SH-SY5Y (cell line): ENCODE results near the gene CCND2.

Experiments
- GATA2 ChIP-seq: IDR thresholded peaks from 2 replicates; pipeline ENCODE4 v1.6.1; 2011; ENCODE audit warnings: mild to moderate bottlenecking, low read depth, low read length
- GATA3 ChIP-seq: IDR thresholded peaks from 2 replicates; pipeline ENCODE4 v1.6.1; 2011; ENCODE audit warnings: low read depth, mild to moderate bottlenecking, low read length, moderate library complexity

The CCND2 gene

DNA sequence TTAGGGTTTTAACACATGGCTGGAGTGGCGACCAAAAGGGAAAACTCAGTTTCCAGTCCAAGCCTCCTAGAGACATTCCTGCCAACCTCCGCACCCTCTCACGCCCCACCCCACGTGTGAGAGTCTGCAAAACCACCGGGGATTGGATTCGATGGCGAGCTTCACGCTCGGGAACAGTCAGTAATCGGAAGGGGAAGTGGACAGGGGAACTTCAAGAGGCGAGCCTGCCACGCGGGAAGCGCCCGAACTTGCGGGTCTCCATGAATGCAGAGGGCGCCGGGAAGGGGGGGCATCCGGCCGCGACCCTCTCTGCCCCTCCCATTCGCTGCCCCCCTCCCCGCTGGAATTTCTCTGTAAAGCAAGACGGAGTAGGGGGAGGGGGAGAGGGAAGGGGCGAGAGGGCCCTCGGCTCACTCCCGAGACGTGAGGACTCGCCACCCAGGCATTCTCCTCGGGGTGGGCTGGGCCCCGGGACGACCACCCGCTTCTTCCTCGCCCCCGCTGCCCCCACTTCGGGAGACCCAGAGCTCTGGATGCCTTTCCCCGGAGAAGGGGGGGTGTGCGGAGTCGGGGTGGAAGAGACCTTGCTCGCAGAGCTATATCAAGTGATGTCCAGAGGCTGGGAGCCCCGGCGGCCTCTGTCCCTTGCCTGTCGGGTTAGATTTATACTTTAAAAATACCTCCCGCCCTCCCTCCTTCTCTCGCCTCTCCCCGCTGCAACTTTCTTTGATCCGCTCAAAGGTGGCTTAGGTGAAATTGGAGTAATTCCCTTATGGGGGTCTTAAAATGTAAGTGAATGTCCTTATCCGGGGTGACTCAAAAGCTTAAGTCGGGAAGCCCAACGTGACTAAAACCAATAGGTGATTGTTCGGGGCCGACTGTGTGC is 2.5 kb upstream of the CCND2 start:
- TF ChIP-seq GATA3 (no peak), GATA2 (no peak)

DNA sequence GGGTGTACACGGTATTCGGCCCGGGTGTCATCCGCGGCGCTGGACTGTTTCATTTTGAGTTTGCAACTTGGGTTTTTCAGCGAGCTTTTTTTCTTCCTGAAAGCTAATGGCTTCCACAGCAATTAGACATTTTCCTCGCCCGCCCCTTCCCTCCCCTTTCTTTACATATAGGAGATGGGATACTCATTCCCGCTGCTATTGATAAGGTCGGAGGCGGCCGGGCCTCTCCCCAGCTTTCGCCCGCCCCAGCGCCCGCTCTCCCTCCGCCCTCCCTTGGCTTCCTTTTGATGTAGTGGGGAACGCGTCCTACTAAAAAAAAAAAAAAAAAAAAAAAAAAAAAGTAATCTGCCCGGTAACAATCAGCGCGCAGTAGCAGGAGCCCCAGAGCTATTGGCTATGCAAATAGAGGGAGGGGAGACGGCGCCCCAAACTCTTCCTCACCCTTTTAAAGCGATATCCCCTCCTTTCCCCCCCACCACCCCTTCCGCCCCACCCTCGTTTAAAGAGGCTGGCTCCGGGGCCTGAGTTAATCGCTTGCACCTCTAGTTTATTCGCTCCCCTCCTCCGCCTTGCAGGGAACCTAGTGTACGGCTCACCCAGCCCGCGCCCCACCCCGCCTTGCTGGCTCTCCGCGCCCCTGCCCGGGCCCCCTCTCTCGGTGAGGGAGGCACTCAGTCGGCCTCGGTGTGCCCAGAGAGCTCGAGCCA is 1.7 kb upstream of the CCND2 start:
- no peak for TF ChIP-seq GATA2
- no peak for TF ChIP-seq GATA3

- TF ChIP-seq GATA3 (no peak), GATA2 (no peak)
Observed at GRCh38 chr12:4272424-4273272, 914 bp upstream of the CCND2 start.

DNA sequence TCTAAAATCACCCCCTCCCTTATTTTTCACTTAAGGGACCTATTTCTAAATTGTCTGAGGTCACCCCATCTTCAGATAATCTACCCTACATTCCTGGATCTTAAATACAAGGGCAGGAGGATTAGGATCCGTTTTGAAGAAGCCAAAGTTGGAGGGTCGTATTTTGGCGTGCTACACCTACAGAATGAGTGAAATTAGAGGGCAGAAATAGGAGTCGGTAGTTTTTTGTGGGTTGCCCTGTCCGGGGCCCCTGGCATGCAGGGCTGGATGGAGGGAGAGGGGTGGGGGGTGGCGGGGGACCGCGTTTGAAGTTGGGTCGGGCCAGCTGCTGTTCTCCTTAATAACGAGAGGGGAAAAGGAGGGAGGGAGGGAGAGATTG is 300 bp upstream of the CCND2 start:
- TF ChIP-seq GATA2 (no peak), GATA3 (no peak)

GRCh38 chr12:4274396-4275015 is 944 bp downstream of the CCND2 start:
- TF ChIP-seq GATA2: no peak

- TF ChIP-seq GATA3 (no peak), GATA2 (no peak)
Observed at GRCh38 chr12:4275016-4275869, 1.7 kb downstream of the CCND2 start.

GRCh38 chr12:4275870-4276301 is 2.3 kb downstream of the CCND2 start:
- no peak for TF ChIP-seq GATA2
- TF ChIP-seq GATA3: no peak

GRCh38 chr12:4276524-4277204 is 3.1 kb downstream of the CCND2 start:
- TF ChIP-seq GATA2 (no peak), GATA3 (no peak)

DNA sequence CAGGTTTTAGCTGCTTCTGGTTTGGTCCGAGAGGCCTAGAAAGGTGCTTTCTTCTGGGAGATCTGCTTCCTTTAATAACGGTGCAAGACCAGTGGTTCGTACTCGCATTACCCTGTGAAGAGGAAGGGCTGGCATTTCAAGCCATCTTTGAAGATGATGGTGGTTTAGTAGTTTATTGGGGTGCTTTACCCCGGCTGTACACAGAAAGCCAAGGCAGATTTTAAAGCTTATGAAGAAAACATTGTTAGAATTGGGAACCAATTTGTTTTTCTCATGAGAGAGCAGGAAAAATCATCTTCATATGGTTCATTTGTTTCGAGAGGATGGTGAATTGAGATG is 3.6 kb downstream of the CCND2 start:
- TF ChIP-seq GATA2 (no peak), GATA3 (no peak)

GRCh38 chr12:4277857-4278256 is 4.3 kb downstream of the CCND2 start:
- TF ChIP-seq GATA3: no peak
- TF ChIP-seq GATA2: no peak

- TF ChIP-seq GATA2 (no peak), GATA3 (no peak)
Observed at GRCh38 chr12:4278329-4279197, 5.0 kb downstream of the CCND2 start.
